HEK293T (cell line): ENCODE data around the gene GOLGA6D.

Experiments used
- CTBP1 ChIP-seq: fragments of 450-650 bp; IDR thresholded peaks from 2 replicates; pipeline ENCODE4 v1.6.1; 2016; ENCODE audit warnings: borderline replicate concordance
- FOXK2 ChIP-seq: fragments of 450-650 bp; IDR thresholded peaks from 2 replicates; pipeline ENCODE4 v1.6.1; 2016; ENCODE audit warnings: mild to moderate bottlenecking
- PKNOX1 ChIP-seq: fragments of 450-650 bp; IDR thresholded peaks from 2 replicates; pipeline ENCODE4 v1.6.1; 2016

DNA sequence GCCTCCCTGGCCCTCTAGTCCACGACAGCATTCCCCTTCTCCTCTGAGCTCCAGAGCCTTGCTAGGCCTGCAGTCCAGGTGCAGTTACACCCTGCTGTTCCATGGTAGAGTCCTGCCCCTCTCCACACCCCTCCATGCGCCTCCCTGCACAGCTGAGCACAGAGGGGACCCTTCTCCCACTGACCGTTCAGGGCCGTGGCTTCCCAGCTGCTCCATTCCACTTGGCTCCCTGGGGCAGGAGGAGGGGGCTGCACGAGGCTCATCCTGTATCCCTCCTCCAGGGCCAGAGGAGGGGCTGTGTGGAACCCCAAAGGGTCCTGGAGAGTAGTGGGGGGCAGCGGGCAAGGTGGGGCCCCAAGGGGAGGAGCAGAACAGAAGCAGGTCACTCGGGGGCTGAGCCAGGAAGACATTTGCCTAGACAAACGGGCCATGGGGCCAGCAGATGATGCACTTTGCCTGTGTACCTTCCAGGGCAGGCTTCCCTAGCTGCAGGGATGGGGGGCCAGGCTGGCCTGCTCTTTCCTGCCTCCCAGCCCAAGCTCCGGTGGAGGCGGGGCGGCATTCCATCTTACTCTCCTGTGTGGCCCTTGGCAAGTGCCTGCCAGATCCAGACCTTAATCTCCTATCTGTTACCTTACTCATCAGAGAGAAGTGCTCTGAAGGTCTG, 45.2 kb upstream of the GOLGA6D start:
- TF ChIP-seq FOXK2 (no peak), CTBP1 (no peak), PKNOX1 (no peak)
